Neural cell (in vitro differentiated cells): ENCODE results near the gene TCEA3. TPM values are rescaled to one million over a fixed set of nuclear protein-coding genes. Genes with fewer than 3 reads are reported as not detected.

Experiments used
- H2AFZ ChIP-seq: fragments of 200-600, 300-800 bp; sonication (generic), shearing (Covaris generic); 2 replicates; pipeline ENCODE4 v1.6.0; 2014; ENCODE audit warnings: low read depth, mild to moderate bottlenecking, antibody characterized with exemption, low read length, moderate library complexity
- H3F3A ChIP-seq: fragments of 200-600 bp; shearing (Covaris generic); 2 replicates; pipeline ENCODE4 v1.6.1; 2016; ENCODE audit warnings: mild to moderate bottlenecking, moderate library complexity, mixed read lengths, antibody characterized with exemption, low read length; ENCODE audit not compliant: insufficient read depth, poor library complexity, severe bottlenecking
- H3K27ac ChIP-seq: fragments of 200-600, 300-800 bp; sonication (generic), shearing (Covaris generic); 2 replicates; pipeline ENCODE4 v1.5.1; 2014; ENCODE audit warnings: mild to moderate bottlenecking, low read length, moderate library complexity
- H3K27me3 ChIP-seq: fragments of 300-800, 200-600 bp; sonication (generic), shearing (Covaris generic); 2 replicates; pipeline ENCODE4 v1.6.0; 2014; ENCODE audit warnings: mild to moderate bottlenecking, low read depth, low read length, moderate library complexity; ENCODE audit not compliant: insufficient read depth
- H3K36me3 ChIP-seq: fragments of 300-800, 200-600 bp; sonication (generic), shearing (Covaris generic); 2 replicates; pipeline ENCODE4 v1.5.1; 2014; ENCODE audit warnings: mild to moderate bottlenecking, antibody characterized with exemption, low read length, moderate library complexity; ENCODE audit not compliant: insufficient read depth
- H3K4me2 ChIP-seq: fragments of 300-800, 200-600 bp; sonication (generic), shearing (Covaris generic); 2 replicates; pipeline ENCODE4 v1.6.0; 2014; ENCODE audit warnings: mild to moderate bottlenecking, low read length
- H3K4me3 ChIP-seq: fragments of 300-800, 200-600 bp; sonication (generic), shearing (Covaris generic); 2 replicates; pipeline ENCODE4 v1.5.1; 2014; ENCODE audit warnings: mild to moderate bottlenecking, low read length, moderate library complexity
- H3K79me2 ChIP-seq: fragments of 200-600 bp; shearing (Covaris generic); replicated peaks from 2 replicates; pipeline ENCODE4 v1.6.0; 2014; ENCODE audit warnings: mild to moderate bottlenecking, low read length, moderate library complexity; ENCODE audit not compliant: insufficient read depth
- H3K9ac ChIP-seq: fragments of 300-800, 200-600 bp; sonication (generic), shearing (Covaris generic); 2 replicates; pipeline ENCODE4 v1.6.1; 2016; ENCODE audit warnings: mild to moderate bottlenecking, low read length, mixed read lengths
- H3K9me2 ChIP-seq: fragments of 200-600 bp; shearing (Covaris generic); 2 replicates; pipeline ENCODE4 v1.6.1; 2016; ENCODE audit warnings: mild to moderate bottlenecking, low read length, mixed read lengths; ENCODE audit not compliant: insufficient read depth
- H3K9me3 ChIP-seq: fragments of 200-600, 300-800 bp; sonication (generic), shearing (Covaris generic); 2 replicates; pipeline ENCODE4 v1.6.1; 2016; ENCODE audit warnings: mild to moderate bottlenecking, mixed run types, low read length, moderate library complexity, mixed read lengths
- H4K20me1 ChIP-seq: fragments of 200-600 bp; shearing (Covaris generic); 2 replicates; pipeline ENCODE4 v1.6.1; 2016; ENCODE audit warnings: mild to moderate bottlenecking, mixed run types; ENCODE audit not compliant: insufficient read depth
- CTCF ChIP-seq: fragments of 450-650 bp; IDR thresholded peaks from 2 replicates; pipeline ENCODE4 v1.5.1; 2014; ENCODE audit warnings: antibody characterized with exemption, mild to moderate bottlenecking, moderate library complexity; ENCODE audit not compliant: poor library complexity, severe bottlenecking
- EP300 ChIP-seq: fragments of 450-650 bp; conservative IDR thresholded peaks from 2 replicates; pipeline ENCODE4 v1.6.1; 2014; ENCODE audit warnings: antibody characterized with exemption, mild to moderate bottlenecking, moderate library complexity; ENCODE audit not compliant: poor library complexity, severe bottlenecking
- EZH2 ChIP-seq: fragments of 200-600, 300-800 bp; shearing (Covaris generic), sonication (generic); IDR thresholded peaks from 2 replicates; pipeline ENCODE4 v1.6.1; 2014; ENCODE audit warnings: antibody characterized with exemption, low read length, borderline replicate concordance, mild to moderate bottlenecking; ENCODE audit not compliant: insufficient read depth, poor library complexity, severe bottlenecking
- MXI1 ChIP-seq: fragments of 450-650 bp; conservative IDR thresholded peaks from 2 replicates; pipeline ENCODE4 v1.6.1; 2014; ENCODE audit warnings: antibody characterized with exemption, mild to moderate bottlenecking; ENCODE audit not compliant: poor library complexity, severe bottlenecking
- POLR2AphosphoS5 ChIP-seq: IDR thresholded peaks from 2 replicates; pipeline ENCODE4 v1.6.1; 2012
- RAD21 ChIP-seq: fragments of 450-650 bp; conservative IDR thresholded peaks from 2 replicates; pipeline ENCODE4 v1.6.1; 2014; ENCODE audit warnings: antibody characterized with exemption, mild to moderate bottlenecking, moderate library complexity
- REST ChIP-seq: IDR thresholded peaks from 2 replicates; pipeline ENCODE4 v1.6.1; 2012; ENCODE audit warnings: borderline replicate concordance
- SMC3 ChIP-seq: fragments of 450-650 bp; conservative IDR thresholded peaks from 2 replicates; pipeline ENCODE4 v1.6.1; 2014; ENCODE audit warnings: antibody characterized with exemption, mild to moderate bottlenecking, moderate library complexity; ENCODE audit not compliant: poor library complexity
- TAF1 ChIP-seq: IDR thresholded peaks from 2 replicates; pipeline ENCODE4 v1.6.1; 2012; ENCODE audit warnings: low read depth
- polyA plus RNA-seq: library from polyadenylated mRNA; depleted of rRNA; stranded (reverse); fragments of >200 nt; gene quantifications from 2 replicates; pipeline ENCODE4 v1.2.3, GENCODE V29; 2014

The TCEA3 gene
- polyA plus RNA-seq, 1 donor from 2014 or later: not detected

GRCh38 chr1:23417570-23417969 lies 7.0 kb downstream of the TCEA3 start:
- Histone ChIP-seq H3K9me3 (no peaks in the 10 kb centered on the region), H3K9ac (no peak overlapping the region), H3F3A (no peaks in the 10 kb centered on the region), H3K79me2 (no peaks in the 10 kb centered on the region), H3K4me2 (no peak overlapping the region), H3K27me3 (no peaks in the 10 kb centered on the region), H3K36me3 (no peaks in the 10 kb centered on the region), H3K4me3 (no peak overlapping the region), H4K20me1 (no peaks in the 10 kb centered on the region), H3K27ac (no peak overlapping the region), H3K9me2 (no peaks in the 10 kb centered on the region), H2AFZ (no peak overlapping the region)
- TF ChIP-seq MXI1 (no peak), EZH2 (no peak), REST (no peak), RAD21 (no peak), POLR2AphosphoS5 (no peak), TAF1 (no peak), CTCF (no peak), EP300 (no peak), SMC3 (no peak)

- Histone ChIP-seq H3K4me2 (no peak overlapping the region), H3K27ac (no peak overlapping the region), H4K20me1 (no peaks in the 10 kb centered on the region), H3K79me2 (no peaks in the 10 kb centered on the region), H3K4me3 (no peak overlapping the region), H3K27me3 (no peaks in the 10 kb centered on the region), H3K9ac (no peak overlapping the region), H2AFZ (no peak overlapping the region), H3K36me3 (no peaks in the 10 kb centered on the region), H3K9me2 (no peaks in the 10 kb centered on the region), H3F3A (no peaks in the 10 kb centered on the region), H3K9me3 (no peaks in the 10 kb centered on the region)
- TF ChIP-seq EZH2 (no peak), RAD21 (no peak), MXI1 (no peak), CTCF (no peak), REST (no peak), SMC3 (no peak), TAF1 (no peak)
Observed at GRCh38 chr1:23416964-23417363, 7.6 kb downstream of the TCEA3 start.
